Ishikawa (cell line): ENCODE measurements around the gene ATP1A3.

Experiments used
- CREB1 ChIP-seq: IDR thresholded peaks from 2 replicates; pipeline ENCODE4 v1.6.1; 2012; ENCODE audit warnings: low read depth
- EP300 ChIP-seq: IDR thresholded peaks from 2 replicates; pipeline ENCODE4 v1.6.1; 2012; ENCODE audit warnings: borderline replicate concordance
- MAX ChIP-seq: IDR thresholded peaks from 2 replicates; pipeline ENCODE4 v1.6.1; 2012
- NFIC ChIP-seq: IDR thresholded peaks from 2 replicates; pipeline ENCODE4 v1.6.1; 2012
- RAD21 ChIP-seq: IDR thresholded peaks from 2 replicates; pipeline ENCODE4 v1.6.1; 2012; ENCODE audit warnings: low read depth
- TEAD4 ChIP-seq: IDR thresholded peaks from 2 replicates; pipeline ENCODE4 v1.6.1; 2012
- YY1 ChIP-seq: IDR thresholded peaks from 2 replicates; pipeline ENCODE4 v1.6.1; 2012; ENCODE audit warnings: low read depth
- ZBTB7A ChIP-seq: IDR thresholded peaks from 2 replicates; pipeline ENCODE4 v1.6.1; 2012; ENCODE audit warnings: low read depth
- TF ChIP-seq, protein P1 (sequence below): IDR thresholded peaks from 2 replicates; pipeline ENCODE4 v1.6.1; 2012
- TF ChIP-seq, protein P2 (sequence below): IDR thresholded peaks from 2 replicates; pipeline ENCODE4 v1.6.1; 2012; ENCODE audit warnings: low read depth, mild to moderate bottlenecking

DNA sequence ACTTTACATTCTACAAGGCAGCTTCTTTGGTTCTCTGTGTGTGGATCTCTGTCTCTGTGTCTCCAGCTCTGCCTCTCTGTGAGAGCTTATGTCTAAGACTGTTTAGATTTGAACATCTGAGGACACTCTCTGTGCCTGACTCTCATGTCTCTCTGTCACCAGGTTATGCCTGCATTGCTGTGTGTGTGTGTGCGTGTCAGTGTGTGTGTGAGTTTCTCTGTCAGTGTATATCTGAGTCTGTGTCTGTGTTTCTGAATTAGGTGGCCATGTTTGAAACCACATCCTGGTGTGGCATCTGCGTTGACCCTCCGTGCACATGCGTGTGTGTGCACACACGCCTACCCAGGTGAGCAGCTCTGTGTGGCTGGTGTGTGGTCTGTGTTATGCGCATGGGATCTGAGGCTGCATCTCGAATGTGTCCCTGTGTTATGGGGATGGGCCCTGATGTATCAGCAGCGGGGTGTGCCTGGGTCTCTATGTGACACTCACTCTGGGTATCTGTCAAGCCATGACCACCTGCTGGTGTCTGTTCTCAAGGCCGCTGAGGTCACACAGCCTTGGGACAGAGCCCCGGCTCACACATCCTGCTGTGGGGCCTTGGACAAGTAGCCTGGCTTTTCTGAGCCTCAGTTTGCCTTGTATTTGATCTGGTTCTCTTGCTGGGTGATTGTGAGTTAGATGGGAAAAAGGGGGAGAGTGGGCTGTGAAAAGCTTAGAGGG lies 6.7 kb downstream of the ATP1A3 start:
- no peak for TF ChIP-seq NFIC
- no peak for TF ChIP-seq EP300
- TF ChIP-seq MAX = no peak
- TF ChIP-seq TEAD4 = no peak
- TF ChIP-seq, protein P1, sequence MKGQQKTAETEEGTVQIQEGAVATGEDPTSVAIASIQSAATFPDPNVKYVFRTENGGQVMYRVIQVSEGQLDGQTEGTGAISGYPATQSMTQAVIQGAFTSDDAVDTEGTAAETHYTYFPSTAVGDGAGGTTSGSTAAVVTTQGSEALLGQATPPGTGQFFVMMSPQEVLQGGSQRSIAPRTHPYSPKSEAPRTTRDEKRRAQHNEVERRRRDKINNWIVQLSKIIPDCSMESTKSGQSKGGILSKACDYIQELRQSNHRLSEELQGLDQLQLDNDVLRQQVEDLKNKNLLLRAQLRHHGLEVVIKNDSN = no peak
- no peak for TF ChIP-seq CREB1
- TF ChIP-seq, protein P2, sequence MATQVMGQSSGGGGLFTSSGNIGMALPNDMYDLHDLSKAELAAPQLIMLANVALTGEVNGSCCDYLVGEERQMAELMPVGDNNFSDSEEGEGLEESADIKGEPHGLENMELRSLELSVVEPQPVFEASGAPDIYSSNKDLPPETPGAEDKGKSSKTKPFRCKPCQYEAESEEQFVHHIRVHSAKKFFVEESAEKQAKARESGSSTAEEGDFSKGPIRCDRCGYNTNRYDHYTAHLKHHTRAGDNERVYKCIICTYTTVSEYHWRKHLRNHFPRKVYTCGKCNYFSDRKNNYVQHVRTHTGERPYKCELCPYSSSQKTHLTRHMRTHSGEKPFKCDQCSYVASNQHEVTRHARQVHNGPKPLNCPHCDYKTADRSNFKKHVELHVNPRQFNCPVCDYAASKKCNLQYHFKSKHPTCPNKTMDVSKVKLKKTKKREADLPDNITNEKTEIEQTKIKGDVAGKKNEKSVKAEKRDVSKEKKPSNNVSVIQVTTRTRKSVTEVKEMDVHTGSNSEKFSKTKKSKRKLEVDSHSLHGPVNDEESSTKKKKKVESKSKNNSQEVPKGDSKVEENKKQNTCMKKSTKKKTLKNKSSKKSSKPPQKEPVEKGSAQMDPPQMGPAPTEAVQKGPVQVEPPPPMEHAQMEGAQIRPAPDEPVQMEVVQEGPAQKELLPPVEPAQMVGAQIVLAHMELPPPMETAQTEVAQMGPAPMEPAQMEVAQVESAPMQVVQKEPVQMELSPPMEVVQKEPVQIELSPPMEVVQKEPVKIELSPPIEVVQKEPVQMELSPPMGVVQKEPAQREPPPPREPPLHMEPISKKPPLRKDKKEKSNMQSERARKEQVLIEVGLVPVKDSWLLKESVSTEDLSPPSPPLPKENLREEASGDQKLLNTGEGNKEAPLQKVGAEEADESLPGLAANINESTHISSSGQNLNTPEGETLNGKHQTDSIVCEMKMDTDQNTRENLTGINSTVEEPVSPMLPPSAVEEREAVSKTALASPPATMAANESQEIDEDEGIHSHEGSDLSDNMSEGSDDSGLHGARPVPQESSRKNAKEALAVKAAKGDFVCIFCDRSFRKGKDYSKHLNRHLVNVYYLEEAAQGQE = no peak
- TF ChIP-seq ZBTB7A = no peak
- TF ChIP-seq RAD21 = no peak
- no peak for TF ChIP-seq YY1
